Ovary (tissue), 9 donors: ENCODE measurements around the gene ELAVL2. TPM values are rescaled to one million over a fixed set of nuclear protein-coding genes. Genes with fewer than 3 reads are reported as not detected.

Experiments used
- DNase-seq, 5 donors: peaks; one replicate each; pipeline ENCODE4 v3.0.0-alpha.2; 2019 to 2020
- H3K27ac ChIP-seq, 2 donors: fragments of 200-600 bp; one replicate each; pipeline versions ENCODE4 v1.5.1 to v1.8.0; 2019 to 2022
- H3K27me3 ChIP-seq: fragments of 200-600 bp; one replicate; pipeline ENCODE4 v1.8.0; 2022
- H3K36me3 ChIP-seq: fragments of 200-600 bp; sonication (generic); one replicate; pipeline ENCODE4 v1.5.1; 2019
- H3K4me1 ChIP-seq: one replicate; pipeline ENCODE4 v1.8.1; 2013; ENCODE audit warnings: mild to moderate bottlenecking, moderate library complexity; ENCODE audit not compliant: insufficient read depth
- H3K4me3 ChIP-seq: fragments of 200-600 bp; sonication (generic); one replicate; pipeline ENCODE4 v1.5.1; 2017
- H3K9me3 ChIP-seq, 2 donors: fragments of 200-600 bp in 1 of 2; sonication (generic) in 1 of 2; one replicate each; pipeline versions ENCODE4 v1.5.1 to v1.8.1; 2013 to 2019; ENCODE audit warnings: mild to moderate bottlenecking in 1 of 2, moderate library complexity in 1 of 2
- EP300 ChIP-seq: sonication (generic); formaldehyde crosslinking; IDR thresholded peaks from one replicate; pipeline ENCODE4 v1.6.1; 2017; ENCODE audit warnings: antibody characterized with exemption
- POLR2A ChIP-seq: fragments of 450-650 bp; IDR thresholded peaks from one replicate; pipeline ENCODE4 v1.6.1; 2017; ENCODE audit warnings: antibody characterized with exemption, mild to moderate bottlenecking, moderate library complexity
- WGBS, 3 donors: extraction: QIAGEN DNeasy Blood & Tissue Kit in 1 of 3; methylation state at CpG; one replicate each; pipeline versions ENCODE4 v1.1.5 to v1.1.7; 2013 to 2017; 5-methylcytosine and 5-hydroxymethylcytosine counted together
- intact Hi-C, 4 donors: fragments of 100-400 bp; cut with DNase I; formaldehyde crosslinking; loops; one replicate each; pipeline versions ENCODE4 v1.11.0 to v1.15.1; 2022 to 2023
- polyA plus RNA-seq, 2 donors: library from polyadenylated mRNA; stranded (reverse); fragments of 200-250 nt in 1 of 2; fragments of 350-450 nt in 1 of 2; fragmentation: Illumina TruSeq in 1 of 2; extraction: RNeasy Lipid Tissue Mini Kit (QIAGEN cat#74804) in 1 of 2; gene quantifications; one replicate each; pipeline ENCODE4 v1.2.3, GENCODE V29; 2013 to 2014
- total RNA-seq, 7 donors: library from RNA; depleted of rRNA in 2 of 7; stranded (reverse); fragments of >200 nt in 2 of 7; fragmentation: NEBNext Ultra II Directional in 3 of 7; extraction: Animal tissue kit (Norgen Biotek cat#: 25700) in 3 of 7; gene quantifications; one replicate each; pipeline versions ENCODE4 v1.1.0 to v1.2.4, GENCODE V29; 2016 to 2023
- TF ChIP-seq, protein P1 (sequence below), 3 donors: fragments of 450-650 bp in 2 of 3; fragments of 200-600 bp in 1 of 3; IDR thresholded peaks; one replicate each; pipeline versions ENCODE4 v1.5.1 to v1.8.0; 2016 to 2022; ENCODE audit warnings: antibody characterized with exemption in 3 of 3, mild to moderate bottlenecking in 1 of 3
- donor health status: DM: no; HTN: no; CAD: no; lungs with moderate emphysema.
- donor health status: DM: no; HTN: no; CAD: no.
- donor health status: Bipolar disorder and iron deficiency.
- donor health status: DM: yes; HTN: yes; CAD: no.
- donor health status: DM: no; HTN: no; CAD: no.
- donor health status: DM: yes; HTN: yes; CAD: no.

ELAVL2 gene
- total and polyA plus RNA-seq, 9 donors = 0.36 to 1.7 (median 0.97) TPM

DNA sequence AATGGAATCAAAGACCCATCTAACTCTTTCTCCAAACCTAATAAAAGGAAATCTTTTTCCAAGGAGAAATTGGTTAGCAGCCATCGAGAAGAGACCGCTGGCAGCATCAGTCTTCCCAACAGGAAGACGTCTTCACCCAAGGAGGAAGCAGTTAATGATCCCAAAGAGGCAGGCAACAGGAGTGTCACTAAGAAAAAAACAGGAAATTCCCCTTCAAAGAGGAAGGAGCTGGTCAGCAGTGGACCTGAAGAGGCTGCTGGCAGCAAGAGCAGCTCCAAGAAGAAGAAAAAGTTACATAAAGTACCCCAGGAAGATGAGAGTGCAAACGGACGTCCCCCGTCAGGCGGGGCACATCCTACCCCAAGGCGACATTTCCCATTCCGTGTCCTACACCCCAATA lies 143.7 kb downstream of the ELAVL2 start:
- Histone ChIP-seq H3K9me3 (no peaks in the 10 kb centered on the region), H3K4me3 (no peak overlapping the region), H3K27me3 (no peaks in the 10 kb centered on the region), H3K4me1 (no peaks in the 10 kb centered on the region), H3K27ac (no peak overlapping the region), H3K36me3 (no peaks in the 10 kb centered on the region)
- intact Hi-C loops = no loop called here
- WGBS, 3 donors = 71 to 89% (median 81%) methylated on average over 9 of the region's 9 CpGs
- no peak for TF ChIP-seq EP300
- no peak for DNase-seq

DNA sequence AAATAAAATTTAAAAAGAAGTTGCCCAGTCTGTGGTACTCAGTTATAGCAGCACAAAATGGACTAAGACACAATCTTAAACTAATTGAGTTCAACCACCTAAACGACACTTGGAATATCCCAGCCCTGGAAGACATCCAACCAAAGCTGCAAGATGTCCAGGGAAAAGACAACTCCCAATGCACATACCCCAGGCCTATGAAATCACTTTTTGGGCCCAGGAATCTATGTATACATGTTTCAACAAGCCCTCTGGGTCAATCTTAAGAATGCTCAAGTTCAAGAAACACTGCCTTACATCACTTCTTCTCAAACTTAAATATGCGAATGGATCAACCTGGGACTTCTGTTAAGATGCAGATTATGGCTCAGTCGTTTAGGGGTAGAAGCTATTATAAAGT lies 148.6 kb downstream of the ELAVL2 start:
- Histone ChIP-seq H3K9me3 (no peaks in the 10 kb centered on the region), H3K36me3 (no peaks in the 10 kb centered on the region), H3K27me3 (no peaks in the 10 kb centered on the region), H3K4me1 (no peaks in the 10 kb centered on the region), H3K27ac (no peak overlapping the region), H3K4me3 (no peak overlapping the region)
- intact Hi-C loops = no loop called here
- TF ChIP-seq EP300 (no peak), POLR2A (no peak)
- TF ChIP-seq, protein P1, sequence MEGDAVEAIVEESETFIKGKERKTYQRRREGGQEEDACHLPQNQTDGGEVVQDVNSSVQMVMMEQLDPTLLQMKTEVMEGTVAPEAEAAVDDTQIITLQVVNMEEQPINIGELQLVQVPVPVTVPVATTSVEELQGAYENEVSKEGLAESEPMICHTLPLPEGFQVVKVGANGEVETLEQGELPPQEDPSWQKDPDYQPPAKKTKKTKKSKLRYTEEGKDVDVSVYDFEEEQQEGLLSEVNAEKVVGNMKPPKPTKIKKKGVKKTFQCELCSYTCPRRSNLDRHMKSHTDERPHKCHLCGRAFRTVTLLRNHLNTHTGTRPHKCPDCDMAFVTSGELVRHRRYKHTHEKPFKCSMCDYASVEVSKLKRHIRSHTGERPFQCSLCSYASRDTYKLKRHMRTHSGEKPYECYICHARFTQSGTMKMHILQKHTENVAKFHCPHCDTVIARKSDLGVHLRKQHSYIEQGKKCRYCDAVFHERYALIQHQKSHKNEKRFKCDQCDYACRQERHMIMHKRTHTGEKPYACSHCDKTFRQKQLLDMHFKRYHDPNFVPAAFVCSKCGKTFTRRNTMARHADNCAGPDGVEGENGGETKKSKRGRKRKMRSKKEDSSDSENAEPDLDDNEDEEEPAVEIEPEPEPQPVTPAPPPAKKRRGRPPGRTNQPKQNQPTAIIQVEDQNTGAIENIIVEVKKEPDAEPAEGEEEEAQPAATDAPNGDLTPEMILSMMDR (IDR thresholded peaks at IDR 0.05) = no peak
- DNase-seq = no peak
- 62 to 71% (median 62%) methylated on average over 3 of the region's 3 CpGs for WGBS, 3 donors

DNA sequence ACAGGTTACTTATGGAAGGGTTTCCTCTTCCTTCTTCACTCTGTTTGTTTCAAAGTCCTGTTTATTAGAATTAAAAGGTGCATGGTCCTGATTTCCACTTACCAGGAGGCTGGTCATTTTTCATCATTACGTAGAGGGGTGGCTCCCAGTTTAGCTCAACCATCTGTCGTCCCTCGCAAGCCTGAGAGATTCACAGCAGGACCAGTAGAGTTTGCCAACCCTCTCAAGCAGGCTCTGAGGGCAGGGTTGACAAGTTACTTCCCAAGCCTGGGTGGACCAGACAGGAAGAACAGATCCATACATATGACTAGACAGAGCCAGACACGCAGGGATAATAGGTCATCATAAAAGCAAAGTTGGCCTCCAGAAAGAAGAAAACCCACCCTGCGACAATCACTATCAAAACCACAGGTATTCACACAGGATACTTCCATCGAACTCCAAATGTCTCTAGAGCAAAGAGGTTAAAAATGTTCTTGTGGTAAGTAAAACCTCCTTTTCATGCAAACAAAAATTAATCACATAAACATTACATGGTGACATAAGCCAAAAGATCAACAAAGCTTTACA lies 151.9 kb downstream of the ELAVL2 start:
- Histone ChIP-seq H3K27ac (no peak overlapping the region), H3K4me3 (no peak overlapping the region), H3K36me3 (no peaks in the 10 kb centered on the region), H3K9me3 (no peaks in the 10 kb centered on the region), H3K4me1 (no peaks in the 10 kb centered on the region), H3K27me3 (no peaks in the 10 kb centered on the region)
- 72 to 82% (median 79%) methylated on average over 6 of the region's 6 CpGs for WGBS, 3 donors
- TF ChIP-seq EP300 (no peak), POLR2A (no peak)
- TF ChIP-seq, protein P1 (IDR thresholded peaks at IDR 0.05) = no peak
- no peak for DNase-seq
- intact Hi-C loops = no loop called here

DNA sequence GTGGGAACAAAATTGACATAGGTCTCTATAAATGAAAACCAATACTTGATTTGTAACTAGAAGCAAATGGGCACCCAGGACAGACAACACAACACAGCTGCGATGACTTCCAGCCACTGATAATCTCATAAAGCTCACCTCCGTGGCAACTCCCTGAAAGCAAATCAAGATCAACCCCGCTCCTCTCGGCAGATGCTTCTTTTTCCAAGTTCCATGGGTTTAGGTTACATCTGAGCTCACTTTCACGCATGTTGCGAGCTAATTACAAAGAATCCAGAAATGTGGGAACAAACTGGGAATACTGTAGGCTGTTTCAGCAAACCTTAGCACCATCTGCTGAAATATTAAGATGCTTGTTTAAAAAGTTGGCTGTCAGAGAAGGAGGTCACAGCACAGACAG lies 153.9 kb downstream of the ELAVL2 start:
- no peak for DNase-seq
- Histone ChIP-seq H3K9me3 (no peaks in the 10 kb centered on the region), H3K4me3 (no peak overlapping the region), H3K27ac (no peak overlapping the region), H3K4me1 (no peaks in the 10 kb centered on the region), H3K27me3 (no peaks in the 10 kb centered on the region), H3K36me3 (no peaks in the 10 kb centered on the region)
- intact Hi-C loops = no loop called here
- 85 to 89% (median 87%) methylated on average over 6 of the region's 6 CpGs for WGBS, 3 donors
- TF ChIP-seq, protein P1 (IDR thresholded peaks at IDR 0.05) = no peak
- TF ChIP-seq EP300 (no peak), POLR2A (no peak)

DNA sequence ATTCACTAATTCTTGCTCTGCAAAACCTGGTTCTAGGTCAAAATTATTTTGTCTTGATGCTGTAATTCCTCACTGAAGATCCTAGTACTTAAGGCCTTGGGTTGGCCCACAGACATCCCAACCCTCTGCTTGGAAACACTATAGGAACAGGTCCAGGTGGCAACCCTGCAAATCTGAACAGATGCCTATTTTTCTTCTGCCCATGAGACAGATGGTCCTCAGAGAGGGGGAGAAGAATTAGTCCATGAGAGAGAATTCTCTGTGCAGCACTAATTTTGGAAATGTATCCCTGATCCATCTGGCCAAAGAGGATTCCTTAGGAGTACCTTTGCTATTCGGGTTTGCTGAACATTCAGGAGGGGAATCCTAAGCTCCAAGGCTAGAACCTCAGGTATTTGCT lies 156.3 kb downstream of the ELAVL2 start:
- WGBS, 3 donors = 85 to 92% (median 89%) methylated on average over 1 of the region's 1 CpG
- H3K4me1 ChIP-seq = no peaks in the 10 kb centered on the region

More for the DNA sequence above, 156.3 kb downstream of the ELAVL2 start:
- H3K4me3 ChIP-seq = no peak overlapping the region
- no peak overlapping the region for H3K27ac ChIP-seq
- H3K36me3 ChIP-seq = no peaks in the 10 kb centered on the region
- no peak for DNase-seq
- intact Hi-C loops = no loop called here
- H3K27me3 ChIP-seq = no peaks in the 10 kb centered on the region
- H3K9me3 ChIP-seq = no peaks in the 10 kb centered on the region
- no peak for TF ChIP-seq EP300
- no peak for TF ChIP-seq POLR2A
- TF ChIP-seq, protein P1 (IDR thresholded peaks at IDR 0.05) = no peak
